Body of pancreas (tissue), 4 donors: ENCODE results near the gene PHPT1. TPM values are rescaled to one million over a fixed set of nuclear protein-coding genes. Genes with fewer than 3 reads are reported as not detected.
"Not testable (repeated sequence)": the region's sequence is repeated elsewhere in the genome, so short reads cannot be mapped to it uniquely, and the experiment has no call there.

ENCODE experiments used
- ATAC-seq: fragments of 150-250 bp; one replicate; pipeline ENCODE4 v1.9.1; 2016
- DNase-seq, 4 donors: peaks; one replicate each; pipeline ENCODE4 v3.0.0-alpha.2; 2019
- H3K27ac ChIP-seq, 4 donors: fragments of 200-600 bp; sonication (generic); 1 replicate in 3 of 4; 2 replicates in 1 of 4; pipeline versions ENCODE4 v1.5.1 to v1.6.1; 2016 to 2019; ENCODE audit warnings: mild to moderate bottlenecking in 1 of 4, mixed read lengths in 1 of 4, moderate library complexity in 1 of 4
- H3K27me3 ChIP-seq, 2 donors: fragments of 200-600 bp; sonication (generic); one replicate each; pipeline ENCODE4 v1.6.0; 2016; ENCODE audit warnings: mild to moderate bottlenecking in 1 of 2
- H3K36me3 ChIP-seq, 2 donors: fragments of 200-600 bp; sonication (generic); replicated peaks in 1 of 2; 2 replicates each; pipeline ENCODE4 v1.5.1; 2016; ENCODE audit warnings: low read depth in 2 of 2; ENCODE audit not compliant: insufficient read depth in 1 of 2
- H3K4me1 ChIP-seq: fragments of 200-600 bp; sonication (generic); one replicate; pipeline ENCODE4 v1.6.0; 2016
- H3K4me3 ChIP-seq, 2 donors: fragments of 200-600 bp; sonication (generic); 1 replicate in 1 of 2; 2 replicates in 1 of 2; pipeline ENCODE4 v1.5.1; 2016 to 2019
- H3K9me3 ChIP-seq, 3 donors: fragments of 200-600 bp; sonication (generic); 1 replicate in 2 of 3; 2 replicates in 1 of 3; pipeline ENCODE4 v1.5.1; 2016
- CTCF ChIP-seq, 7 experiments: fragments of 450-650 bp in 4 of 7; fragments of 200-600 bp in 3 of 7; sonication (generic) in 3 of 7; IDR thresholded peaks; one replicate each; pipeline ENCODE4 v1.5.1; 2016 to 2019; ENCODE audit warnings: antibody characterized with exemption in 7 of 7
- POLR2A ChIP-seq, 3 donors: fragments of 450-650 bp; IDR thresholded peaks; one replicate each; pipeline ENCODE4 v1.6.1; 2016; ENCODE audit warnings: antibody characterized with exemption in 3 of 3, mild to moderate bottlenecking in 2 of 3
- WGBS, 2 donors: methylation state at CpG; one replicate each; pipeline ENCODE4 v1.1.5; 2017; 5-methylcytosine and 5-hydroxymethylcytosine counted together
- intact Hi-C: fragments of 100-400 bp; cut with DNase I; formaldehyde crosslinking; loops from one replicate; pipeline ENCODE4 v1.15.1; 2023
- total RNA-seq, 2 donors: library from RNA; depleted of rRNA; stranded (reverse); fragments of >200 nt; gene quantifications; one replicate each; pipeline ENCODE4 v1.1.0, GENCODE V29; 2016

PHPT1 gene
- total RNA-seq, 2 donors from 2014 or later = 60.6 to 65.6 TPM

GRCh38 chr9:136835162-136835931 lies 13.9 kb upstream of the PHPT1 start:
- no peak for ATAC-seq

GRCh38 chr9:136835932-136836904 lies 13.0 kb upstream of the PHPT1 start:
- Histone ChIP-seq H3K27ac (no peak overlapping the region), H3K9me3 (no peaks in the 10 kb centered on the region), H3K4me3 (no peak overlapping the region), H3K36me3 (peaks cover 0 to 3% of the 10 kb centered on the region in 2 donors), H3K27me3 (no peaks in the 10 kb centered on the region), H3K4me1 (peaks cover 14% of the 10 kb centered on the region)
- 73 to 84% methylated on average over 2 to 21 of the region's 21 CpGs for WGBS, 2 donors
- no peak for TF ChIP-seq POLR2A (IDR thresholded peaks at IDR 0.05)
- TF ChIP-seq CTCF (IDR thresholded peaks at IDR 0.05) = no peak
- no peak for ATAC-seq
- intact Hi-C loops = no loop called here
- peak in 2 of 4 donors; percentile 1 to 11 for DNase-seq

More at GRCh38 chr9:136835162-136835931, 13.9 kb upstream of the PHPT1 start:
- intact Hi-C loops = no loop called here
- WGBS, 2 donors = 94 to 95% methylated on average over 23 to 35 of the region's 36 CpGs
- peak in 2 of 4 donors; percentile 1 to 10 for DNase-seq
- Histone ChIP-seq H3K36me3 (peaks cover 0 to 9% of the 10 kb centered on the region in 2 donors), H3K27me3 (no peaks in the 10 kb centered on the region), H3K4me3 (no peak overlapping the region), H3K4me1 (peaks cover 6% of the 10 kb centered on the region), H3K27ac (no peak overlapping the region), H3K9me3 (no peaks in the 10 kb centered on the region)
- TF ChIP-seq CTCF (IDR thresholded peaks at IDR 0.05) (no peak), POLR2A (IDR thresholded peaks at IDR 0.05) (no peak)

GRCh38 chr9:136837146-136837855 lies 11.9 kb upstream of the PHPT1 start:
- TF ChIP-seq CTCF (IDR thresholded peaks at IDR 0.05) = no peak
- no peak for TF ChIP-seq POLR2A (IDR thresholded peaks at IDR 0.05)
- no peaks in the 10 kb centered on the region for H3K9me3 ChIP-seq
- intact Hi-C loops = no loop called here
- no peaks in the 10 kb centered on the region for H3K27me3 ChIP-seq
- 85 to 90% methylated on average over 3 to 21 of the region's 27 CpGs for WGBS, 2 donors
- peaks cover 25% of the 10 kb centered on the region for H3K4me1 ChIP-seq
- H3K27ac ChIP-seq = no peak overlapping the region
- H3K4me3 ChIP-seq = no peak overlapping the region
- H3K36me3 ChIP-seq = peaks cover 0 to 3% of the 10 kb centered on the region in 2 donors
- no peak for DNase-seq
- ATAC-seq = no peak

GRCh38 chr9:136837856-136838277 lies 11.3 kb upstream of the PHPT1 start:
- DNase-seq, H3K27me3 ChIP-seq, H3K36me3 ChIP-seq, H3K9me3 ChIP-seq, H3K27ac ChIP-seq, intact Hi-C loops, ATAC-seq, H3K4me3 ChIP-seq: not testable (repeated sequence)
- WGBS, 2 donors = 85 to 97% methylated on average over 6 to 15 of the region's 15 CpGs
- peaks cover 30% of the 10 kb centered on the region for H3K4me1 ChIP-seq
